Ovary (tissue), 9 donors: ENCODE measurements around the gene GJB4. TPM values are rescaled to one million over a fixed set of nuclear protein-coding genes. Genes with fewer than 3 reads are reported as not detected.
"Not testable (repeated sequence)": the region's sequence is repeated elsewhere in the genome, so short reads cannot be mapped to it uniquely, and the experiment has no call there.

Experiments used
- DNase-seq, 5 donors: peaks; one replicate each; pipeline ENCODE4 v3.0.0-alpha.2; 2019 to 2020
- H3K27ac ChIP-seq, 2 donors: fragments of 200-600 bp; one replicate each; pipeline versions ENCODE4 v1.5.1 to v1.8.0; 2019 to 2022
- H3K27me3 ChIP-seq: fragments of 200-600 bp; one replicate; pipeline ENCODE4 v1.8.0; 2022
- H3K36me3 ChIP-seq: fragments of 200-600 bp; sonication (generic); one replicate; pipeline ENCODE4 v1.5.1; 2019
- H3K4me1 ChIP-seq: one replicate; pipeline ENCODE4 v1.8.1; 2013; ENCODE audit warnings: mild to moderate bottlenecking, moderate library complexity; ENCODE audit not compliant: insufficient read depth
- H3K4me3 ChIP-seq: fragments of 200-600 bp; sonication (generic); one replicate; pipeline ENCODE4 v1.5.1; 2017
- H3K9me3 ChIP-seq, 2 donors: fragments of 200-600 bp in 1 of 2; sonication (generic) in 1 of 2; one replicate each; pipeline versions ENCODE4 v1.5.1 to v1.8.1; 2013 to 2019; ENCODE audit warnings: mild to moderate bottlenecking in 1 of 2, moderate library complexity in 1 of 2
- CTCF ChIP-seq, 3 donors: fragments of 450-650 bp in 2 of 3; fragments of 200-600 bp in 1 of 3; IDR thresholded peaks; one replicate each; pipeline versions ENCODE4 v1.5.1 to v1.8.0; 2016 to 2022; ENCODE audit warnings: antibody characterized with exemption in 3 of 3, mild to moderate bottlenecking in 1 of 3
- EP300 ChIP-seq: sonication (generic); formaldehyde crosslinking; IDR thresholded peaks from one replicate; pipeline ENCODE4 v1.6.1; 2017; ENCODE audit warnings: antibody characterized with exemption
- POLR2A ChIP-seq: fragments of 450-650 bp; IDR thresholded peaks from one replicate; pipeline ENCODE4 v1.6.1; 2017; ENCODE audit warnings: antibody characterized with exemption, mild to moderate bottlenecking, moderate library complexity
- WGBS, 3 donors: extraction: QIAGEN DNeasy Blood & Tissue Kit in 1 of 3; methylation state at CpG; one replicate each; pipeline versions ENCODE4 v1.1.5 to v1.1.7; 2013 to 2017; 5-methylcytosine and 5-hydroxymethylcytosine counted together
- intact Hi-C, 4 donors: fragments of 100-400 bp; cut with DNase I; formaldehyde crosslinking; loops; one replicate each; pipeline versions ENCODE4 v1.11.0 to v1.15.1; 2022 to 2023
- polyA plus RNA-seq, 2 donors: library from polyadenylated mRNA; stranded (reverse); fragments of 200-250 nt in 1 of 2; fragments of 350-450 nt in 1 of 2; fragmentation: Illumina TruSeq in 1 of 2; extraction: RNeasy Lipid Tissue Mini Kit (QIAGEN cat#74804) in 1 of 2; gene quantifications; one replicate each; pipeline ENCODE4 v1.2.3, GENCODE V29; 2013 to 2014
- total RNA-seq, 7 donors: library from RNA; depleted of rRNA in 2 of 7; stranded (reverse); fragments of >200 nt in 2 of 7; fragmentation: NEBNext Ultra II Directional in 3 of 7; extraction: Animal tissue kit (Norgen Biotek cat#: 25700) in 3 of 7; gene quantifications; one replicate each; pipeline versions ENCODE4 v1.1.0 to v1.2.4, GENCODE V29; 2016 to 2023
- donor health status: DM: no; HTN: no; CAD: no; lungs with moderate emphysema.
- donor health status: DM: no; HTN: no; CAD: no.
- donor health status: Bipolar disorder and iron deficiency.
- donor health status: DM: yes; HTN: yes; CAD: no.
- donor health status: DM: no; HTN: no; CAD: no.
- donor health status: DM: yes; HTN: yes; CAD: no.

Gene GJB4
- total and polyA plus RNA-seq, 9 donors = not detected

GRCh38 chr1:34721646-34722355 is 37.7 kb upstream of the GJB4 start:
- no peaks in the 10 kb centered on the region for H3K27me3 ChIP-seq
- intact Hi-C loops = no loop called here
- H3K36me3 ChIP-seq = no peaks in the 10 kb centered on the region
- DNase-seq = no peak
- no peak overlapping the region for H3K4me3 ChIP-seq
- no peaks in the 10 kb centered on the region for H3K4me1 ChIP-seq
- TF ChIP-seq POLR2A (no peak), CTCF (IDR thresholded peaks at IDR 0.05) (no peak), EP300 (no peak)
- no peak overlapping the region for H3K27ac ChIP-seq
- WGBS, 3 donors = 74 to 81% (median 76%) methylated on average over 6 of the region's 6 CpGs
- H3K9me3 ChIP-seq = no peaks in the 10 kb centered on the region

GRCh38 chr1:34726861-34727260 is 32.7 kb upstream of the GJB4 start:
- TF ChIP-seq EP300 (no peak), CTCF (IDR thresholded peaks at IDR 0.05) (no peak), POLR2A (no peak)
- Histone ChIP-seq H3K4me3 (no peak overlapping the region), H3K4me1 (no peaks in the 10 kb centered on the region), H3K27me3 (no peaks in the 10 kb centered on the region), H3K36me3 (no peaks in the 10 kb centered on the region), H3K27ac (no peak overlapping the region), H3K9me3 (no peaks in the 10 kb centered on the region)
- DNase-seq = no peak
- 80 to 88% (median 82%) methylated on average over 6 of the region's 6 CpGs for WGBS, 3 donors
- intact Hi-C loops = no loop called here

GRCh38 chr1:34730485-34730884 is 29.1 kb upstream of the GJB4 start:
- H3K9me3 ChIP-seq = no peaks in the 10 kb centered on the region
- no peak overlapping the region for H3K4me3 ChIP-seq
- intact Hi-C loops = no loop called here
- no peaks in the 10 kb centered on the region for H3K4me1 ChIP-seq
- 60 to 67% (median 65%) methylated on average over 5 of the region's 5 CpGs for WGBS, 3 donors
- TF ChIP-seq CTCF (IDR thresholded peaks at IDR 0.05) (no peak), POLR2A (no peak), EP300 (no peak)
- no peaks in the 10 kb centered on the region for H3K36me3 ChIP-seq
- H3K27ac ChIP-seq = no peak overlapping the region
- no peaks in the 10 kb centered on the region for H3K27me3 ChIP-seq
- DNase-seq = no peak

GRCh38 chr1:34732831-34733230 is 26.7 kb upstream of the GJB4 start:
- H3K36me3 ChIP-seq, H3K9me3 ChIP-seq, DNase-seq, H3K27ac ChIP-seq, H3K4me3 ChIP-seq, H3K4me1 ChIP-seq, intact Hi-C loops, H3K27me3 ChIP-seq: not testable (repeated sequence)
- WGBS, 3 donors = 18 to 27% (median 25%) methylated on average over 7 of the region's 7 CpGs

- intact Hi-C loops = no loop called here
- no peaks in the 10 kb centered on the region for H3K4me1 ChIP-seq
- 67 to 73% (median 71%) methylated on average over 10 of the region's 10 CpGs for WGBS, 3 donors
- no peaks in the 10 kb centered on the region for H3K36me3 ChIP-seq
- no peak for DNase-seq
- no peaks in the 10 kb centered on the region for H3K9me3 ChIP-seq
- no peak overlapping the region for H3K4me3 ChIP-seq
- no peak overlapping the region for H3K27ac ChIP-seq
- H3K27me3 ChIP-seq = no peaks in the 10 kb centered on the region
- TF ChIP-seq POLR2A = no peak
- TF ChIP-seq CTCF (IDR thresholded peaks at IDR 0.05) = no peak
- no peak for TF ChIP-seq EP300
Observed at GRCh38 chr1:34736692-34737091, 22.8 kb upstream of the GJB4 start.

GRCh38 chr1:34737236-34737635 is 22.3 kb upstream of the GJB4 start:
- H3K27ac ChIP-seq, intact Hi-C loops, H3K4me3 ChIP-seq, H3K27me3 ChIP-seq, H3K36me3 ChIP-seq, DNase-seq, H3K9me3 ChIP-seq, H3K4me1 ChIP-seq: not testable (repeated sequence)
- WGBS, 3 donors = 81 to 86% (median 82%) methylated on average over 12 of the region's 12 CpGs
